Stimulated activated CD8-positive, alpha-beta memory T cell treated with anti-CD3 and anti-CD28 coated beads, Interleukin-12 subunit alpha, Interleukin-12 subunit beta, amount 100 ng/mL, for 4 hours (primary cell): Measurements from ENCODE around the gene ACTRT2.

ENCODE experiments used
- DNase-seq: peaks from one replicate; pipeline ENCODE4 v3.0.0-alpha.2; 2020; ENCODE audit warnings: low read depth

The ACTRT2 gene

GRCh38 chr1:3033040-3033789 lies 11.9 kb downstream of the ACTRT2 start:
- DNase-seq = peak; percentile 19

GRCh38 chr1:3033790-3034090 lies 12.5 kb downstream of the ACTRT2 start:
- no peak for DNase-seq

- DNase-seq = no peak
These were observed 12.9 kb downstream of the ACTRT2 start for GRCh38 chr1:3034162-3034561.

- no peak for DNase-seq
These were observed 13.7 kb downstream of the ACTRT2 start for GRCh38 chr1:3034728-3035562.

- DNase-seq = no peak
These were observed 14.5 kb downstream of the ACTRT2 start for GRCh38 chr1:3035563-3036446.

GRCh38 chr1:3036447-3037280 lies 15.4 kb downstream of the ACTRT2 start:
- no peak for DNase-seq

GRCh38 chr1:3037281-3038040 lies 16.2 kb downstream of the ACTRT2 start:
- no peak for DNase-seq

- DNase-seq = no peak
These were observed 16.9 kb downstream of the ACTRT2 start for GRCh38 chr1:3038113-3038551.

- DNase-seq = no peak
These were observed 17.4 kb downstream of the ACTRT2 start for GRCh38 chr1:3038571-3039181.

GRCh38 chr1:3040004-3040403 lies 18.7 kb downstream of the ACTRT2 start:
- DNase-seq = no peak

GRCh38 chr1:3042481-3042880 lies 21.2 kb downstream of the ACTRT2 start:
- no peak for DNase-seq

- DNase-seq = no peak
These were observed 27.9 kb downstream of the ACTRT2 start for GRCh38 chr1:3049164-3049563.

- DNase-seq = no peak
These were observed 28.6 kb downstream of the ACTRT2 start for GRCh38 chr1:3049905-3050304.

- no peak for DNase-seq
These were observed 29.3 kb downstream of the ACTRT2 start for GRCh38 chr1:3050603-3051002.

GRCh38 chr1:3051270-3052268 lies 30.3 kb downstream of the ACTRT2 start:
- DNase-seq = no peak

- DNase-seq = no peak
These were observed 31.2 kb downstream of the ACTRT2 start for GRCh38 chr1:3052501-3052900.

GRCh38 chr1:3053366-3053980 lies 32.2 kb downstream of the ACTRT2 start:
- no peak for DNase-seq

- DNase-seq = no peak
These were observed 32.7 kb downstream of the ACTRT2 start for GRCh38 chr1:3053986-3054385.

- no peak for DNase-seq
These were observed 33.2 kb downstream of the ACTRT2 start for GRCh38 chr1:3054474-3054873.
